ENCODE data around the gene NXN.
"Not testable (repeated sequence)": the region's sequence is repeated elsewhere in the genome, so short reads cannot be mapped to it uniquely, and the experiment has no call there.

The NXN gene

DNA sequence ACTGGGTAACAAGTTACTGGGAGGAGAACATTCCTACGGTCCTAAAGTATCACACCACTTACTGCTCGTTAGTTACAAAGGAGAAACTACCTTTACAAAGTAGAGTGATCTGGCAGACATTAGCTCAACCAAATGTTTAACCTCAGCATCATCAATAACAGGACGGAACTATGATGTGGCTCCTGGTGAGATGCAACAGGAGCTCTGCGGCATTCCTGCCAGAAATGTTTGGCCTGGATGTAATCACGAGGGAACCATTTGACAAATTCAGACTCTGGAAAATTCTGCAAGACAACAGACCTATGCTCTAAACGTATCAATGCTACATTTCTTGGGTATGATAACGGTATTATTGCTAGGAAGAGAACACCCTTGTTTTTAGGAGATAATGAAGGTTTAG, 117.0 kb downstream of the NXN start:
- no peak for DNase-seq (ENCODE audit: low read depth)

DNA sequence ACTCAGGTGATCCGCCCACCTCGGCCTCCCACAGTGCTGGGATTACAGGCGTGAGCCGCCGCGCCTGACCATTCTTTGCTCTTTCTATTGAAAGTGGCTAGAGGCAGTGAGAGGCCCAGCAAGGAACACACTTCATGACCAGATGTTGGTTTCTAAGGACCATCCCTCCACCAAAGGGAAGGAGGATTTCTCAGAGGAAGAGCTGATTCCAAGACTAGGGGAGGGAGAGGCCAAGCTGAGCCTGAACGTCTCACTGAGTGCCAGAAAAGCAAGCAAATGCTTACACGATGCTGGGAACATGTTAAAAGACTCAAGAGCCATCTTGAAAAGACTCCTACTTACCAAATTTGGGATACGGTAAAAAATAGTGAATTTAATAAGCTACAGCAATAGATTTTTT, 118.2 kb downstream of the NXN start:
- DNase-seq (ENCODE audit: low read depth), result no peak

DNA sequence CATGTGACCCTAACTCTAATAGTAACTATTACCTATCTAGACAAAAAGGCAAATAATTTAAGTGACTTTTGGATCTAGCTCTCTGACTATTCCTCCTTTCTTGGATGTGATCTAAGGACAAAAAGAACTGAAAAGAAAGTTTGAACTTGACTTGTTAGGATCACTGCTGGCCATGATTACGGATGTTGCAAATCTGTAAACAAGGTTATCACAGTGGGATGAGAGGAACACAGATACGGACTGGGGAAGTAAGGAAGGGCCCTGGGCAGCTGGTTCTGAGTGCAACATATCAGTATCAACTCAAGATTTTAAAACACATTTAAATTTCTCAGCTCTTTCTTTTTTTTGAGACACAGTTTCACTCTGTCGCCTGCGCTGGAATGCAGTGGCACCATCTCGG, 118.8 kb downstream of the NXN start:
- DNase-seq (ENCODE audit: low read depth), result no peak

DNA sequence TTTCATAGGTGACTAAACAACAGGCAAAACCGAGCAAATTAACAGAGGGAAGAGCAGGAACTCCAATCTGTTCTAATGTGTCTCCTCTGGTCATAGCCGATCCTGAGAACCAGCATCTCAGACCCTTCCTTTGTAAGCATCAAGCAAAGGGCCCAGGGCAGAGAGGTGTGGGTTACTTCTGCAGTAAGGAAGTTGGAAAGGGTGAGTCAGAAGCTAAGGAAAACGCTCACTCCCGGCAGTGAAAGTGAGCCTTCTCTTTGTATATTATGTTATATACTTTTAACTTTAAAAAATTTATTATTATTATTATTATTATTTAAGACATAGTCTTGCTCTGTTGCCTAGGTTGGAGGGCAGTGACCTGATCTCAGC, 119.8 kb downstream of the NXN start:
- no peak for DNase-seq (ENCODE audit: low read depth)

DNA sequence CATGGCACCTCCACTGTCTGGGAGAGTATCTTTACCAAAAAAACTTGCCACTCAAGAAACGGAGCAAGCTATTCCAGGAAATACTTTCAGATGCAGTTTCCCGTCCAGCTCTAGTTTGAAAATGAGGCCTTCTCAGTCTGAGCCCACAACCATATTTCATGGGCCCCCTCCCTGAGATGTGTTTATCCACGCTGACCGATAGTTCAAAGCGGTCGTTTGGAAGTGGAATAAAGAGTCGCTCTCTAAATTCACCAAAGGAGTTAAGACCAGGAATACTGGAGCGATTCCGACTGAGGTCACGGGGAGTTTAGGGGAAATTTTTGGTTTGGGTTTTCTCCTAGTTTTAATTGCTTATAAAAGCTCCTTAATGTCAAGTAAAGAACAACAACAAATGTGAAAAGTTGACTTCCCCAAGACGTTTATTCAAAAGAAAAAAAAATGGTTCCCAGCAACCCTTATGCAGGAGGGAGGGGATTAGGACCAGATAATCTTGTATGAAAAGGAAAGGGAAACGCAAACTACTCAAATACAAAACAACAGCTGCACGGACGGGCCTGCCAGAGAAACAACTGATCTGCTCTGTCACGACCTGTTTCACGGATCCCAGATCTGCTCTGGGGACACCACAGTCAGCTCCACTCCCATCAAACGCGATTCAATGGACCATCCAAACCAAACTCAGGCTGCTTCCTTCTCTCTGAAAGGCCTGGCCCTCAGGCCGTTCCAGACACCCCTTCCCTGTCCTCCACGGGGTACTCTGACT, 120.3 kb downstream of the NXN start:
- DNase-seq (ENCODE audit: low read depth), result no peak

DNA sequence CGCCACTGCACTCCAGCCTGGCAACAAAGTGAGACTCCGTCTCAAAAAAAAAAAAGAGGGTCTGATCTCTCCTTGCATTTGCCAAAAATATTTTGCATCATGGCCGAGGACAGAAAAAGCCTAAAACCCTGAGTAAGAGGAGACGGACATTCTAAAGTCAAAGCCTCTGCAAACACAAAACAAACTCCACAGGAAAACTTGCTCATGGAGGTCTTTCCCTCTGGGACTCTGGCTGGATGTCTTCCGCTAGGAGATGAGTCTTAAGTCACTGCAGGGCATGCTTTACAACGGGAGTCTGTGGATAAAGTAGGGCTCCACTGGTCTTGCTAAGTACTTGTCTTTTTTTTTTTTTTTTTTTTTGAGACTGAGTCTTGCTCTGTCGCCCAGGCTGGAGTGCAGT, 123.4 kb downstream of the NXN start:
- no peak for DNase-seq (ENCODE audit: low read depth)

DNA sequence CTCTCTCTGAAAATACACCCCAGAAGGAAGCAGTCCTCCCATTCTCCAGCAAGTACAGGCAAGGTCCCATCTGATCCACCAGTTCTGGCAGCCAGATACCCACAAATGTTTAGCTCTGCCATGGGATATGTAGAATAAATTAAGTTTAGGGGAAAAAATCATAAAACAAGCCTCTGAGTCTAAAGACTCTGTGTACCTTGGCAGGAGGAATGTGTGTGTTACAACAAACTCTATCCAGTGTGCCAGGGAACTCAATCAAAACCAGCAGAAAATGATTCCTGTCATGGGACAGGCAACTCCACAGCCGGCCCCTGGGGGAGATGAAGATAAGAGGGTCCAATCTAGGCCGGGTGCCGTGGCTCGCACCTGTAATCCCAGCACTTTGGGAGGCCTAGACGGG, 124.0 kb downstream of the NXN start:
- no peak for DNase-seq (ENCODE audit: low read depth)

DNA sequence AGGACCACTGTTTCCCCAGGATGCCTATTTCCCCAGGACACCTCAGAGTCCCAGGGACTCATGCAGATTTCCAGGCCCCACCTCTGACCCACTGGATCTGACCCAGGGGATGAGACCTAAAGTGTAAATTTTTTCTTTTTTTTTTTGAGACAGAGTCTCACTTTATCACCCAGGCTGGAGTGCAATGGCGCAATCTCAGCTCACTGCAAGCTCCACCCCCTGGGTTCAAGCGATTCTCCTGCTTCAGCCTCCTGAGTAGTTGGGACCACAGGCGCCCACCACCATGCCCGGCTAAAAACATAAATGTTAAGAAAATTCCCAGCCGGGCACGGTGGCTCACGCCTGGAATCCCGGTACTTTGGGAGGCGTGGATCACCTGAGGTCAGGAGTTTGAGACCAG, 126.7 kb downstream of the NXN start:
- DNase-seq (ENCODE audit: low read depth), result not testable (repeated sequence)

DNA sequence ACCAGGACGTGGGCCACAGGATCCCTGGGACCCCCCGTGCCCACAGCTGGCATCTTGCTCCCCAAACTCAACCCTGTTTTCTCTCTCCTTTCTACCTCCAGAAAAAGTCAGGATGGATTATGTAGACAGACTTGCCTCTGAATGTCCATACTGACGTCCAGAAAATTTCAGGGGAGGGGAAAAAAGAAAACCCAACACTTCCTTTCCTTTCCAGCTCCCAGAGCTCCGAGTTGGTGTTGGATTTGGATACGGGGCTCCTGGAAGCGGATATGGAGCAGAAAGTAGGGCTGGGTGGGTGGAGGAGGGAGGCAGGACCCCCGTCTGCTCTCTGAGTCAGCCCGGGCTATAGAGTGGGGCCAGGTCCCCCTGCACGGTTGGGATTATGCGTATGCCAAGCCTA, 127.2 kb downstream of the NXN start:
- no peak for DNase-seq (ENCODE audit: low read depth)

DNA sequence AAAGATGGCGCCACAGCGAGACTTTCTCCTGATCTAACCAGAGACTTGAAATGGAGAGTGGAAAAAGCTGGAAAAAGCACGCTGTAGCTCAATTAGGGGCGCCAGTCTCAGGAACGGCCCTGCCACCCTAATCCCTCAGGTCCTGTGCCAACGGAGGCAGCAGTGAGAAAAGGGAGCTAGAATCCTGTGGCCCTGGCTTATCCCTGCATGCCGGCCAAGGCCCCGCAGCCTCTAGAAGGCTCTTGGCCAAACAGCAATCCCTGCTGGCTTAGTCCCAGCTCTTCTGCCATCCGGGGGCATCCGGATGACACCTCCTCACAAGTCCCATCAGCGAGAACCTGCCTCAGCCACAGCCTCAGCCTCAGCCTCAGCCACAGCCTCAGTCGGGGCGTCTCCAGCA, 127.7 kb downstream of the NXN start:
- no peak for DNase-seq (ENCODE audit: low read depth)

DNA sequence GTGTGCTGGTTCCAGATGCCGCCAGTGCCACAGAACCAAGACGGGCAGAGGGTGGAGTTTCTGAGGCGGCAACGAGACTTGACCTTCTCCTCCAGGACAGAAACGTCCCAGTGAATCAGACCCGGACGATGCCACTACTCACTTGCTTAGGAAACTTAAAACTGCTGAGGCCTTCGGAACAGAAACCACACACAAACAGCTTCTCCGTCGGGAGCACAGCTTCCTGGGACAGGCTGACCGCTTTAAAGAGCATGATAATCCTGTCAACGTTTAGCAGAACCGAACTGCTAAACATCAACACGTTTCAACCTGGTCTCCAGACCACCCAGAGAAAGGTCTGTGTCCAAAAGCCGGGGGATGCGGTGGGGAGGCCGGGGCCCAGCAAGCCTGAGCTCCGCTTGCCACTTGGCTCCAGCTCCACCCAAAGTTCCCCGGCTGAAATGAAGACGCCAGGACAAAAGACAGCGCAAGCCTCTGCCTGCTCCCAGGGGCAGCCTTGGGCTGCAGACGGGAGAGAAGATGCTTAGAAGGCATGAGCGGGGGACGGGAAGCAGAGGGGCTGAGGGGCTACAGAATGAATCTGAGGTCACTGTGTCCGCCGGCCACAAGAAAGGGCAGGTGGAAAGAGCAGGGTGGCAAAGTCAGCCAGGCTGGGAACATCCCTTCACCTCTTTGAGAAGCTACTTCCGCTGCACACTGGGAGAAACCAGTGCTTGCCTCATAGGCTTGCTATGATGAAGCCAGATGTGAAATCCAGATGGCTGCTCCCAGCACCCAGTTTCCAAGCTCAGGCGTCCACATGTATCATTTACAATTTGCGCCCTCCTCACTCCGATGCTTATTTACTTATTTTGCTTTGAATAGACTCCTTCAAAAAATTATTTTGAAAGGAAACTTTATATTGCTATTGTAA, 128.5 kb downstream of the NXN start:
- DNase-seq (ENCODE audit: low read depth), result no peak

DNA sequence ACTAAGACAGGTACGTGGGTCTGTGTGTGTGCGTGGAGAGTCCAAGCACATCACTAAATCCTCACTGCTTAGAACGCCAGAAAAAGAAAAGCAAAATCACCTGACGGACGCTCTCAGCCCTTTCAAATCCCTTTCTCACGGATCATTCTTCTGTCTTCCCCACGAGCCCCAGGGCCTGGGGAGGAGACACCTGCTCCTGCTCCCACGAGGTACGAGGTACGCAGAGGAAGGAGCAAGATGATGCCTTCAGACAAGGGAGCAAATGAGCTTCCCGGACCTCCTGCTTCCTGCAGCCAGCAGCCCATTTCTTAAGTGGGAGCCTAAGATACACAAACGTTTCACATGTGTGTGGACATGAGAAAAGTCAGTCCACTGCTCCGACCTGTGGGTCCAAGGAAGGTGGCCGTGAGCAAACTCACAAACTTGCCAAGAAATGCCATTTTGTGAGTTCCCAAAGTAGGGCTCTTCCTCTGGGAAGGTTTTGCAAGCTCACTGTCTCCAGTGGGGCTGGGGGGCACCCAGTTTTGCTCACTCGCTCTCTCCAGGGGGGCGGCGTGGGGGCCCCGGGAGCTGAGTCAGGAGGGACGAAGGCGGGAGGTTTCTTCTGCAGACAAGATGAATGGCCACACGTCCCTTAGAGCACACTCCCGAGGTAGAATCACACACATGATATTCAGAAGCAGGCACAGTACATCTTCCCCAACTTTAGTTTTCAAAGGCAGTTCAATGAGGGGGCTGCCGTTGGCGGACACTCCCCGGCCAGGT, 129.3 kb downstream of the NXN start:
- no peak for DNase-seq (ENCODE audit: low read depth)

DNA sequence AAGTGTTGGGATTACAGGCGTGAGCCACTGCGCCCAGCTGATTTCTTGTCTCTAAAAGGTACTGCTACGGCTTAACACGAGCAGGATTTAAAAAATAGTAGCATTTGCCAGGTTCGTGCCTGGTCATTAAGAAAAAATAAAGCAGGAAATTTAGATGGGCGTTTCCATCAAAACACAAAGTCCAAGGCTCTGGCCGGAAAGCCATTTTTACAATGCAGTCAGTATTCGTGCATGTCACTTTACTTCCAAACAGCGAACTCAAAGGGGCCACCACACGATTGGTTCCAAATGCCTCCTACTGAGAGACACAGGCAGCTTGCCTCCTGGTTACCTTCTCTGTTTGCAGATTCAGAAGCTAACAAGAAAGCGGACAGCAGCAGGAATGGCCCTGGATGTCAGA, 131.2 kb downstream of the NXN start:
- DNase-seq (ENCODE audit: low read depth), result no peak

DNA sequence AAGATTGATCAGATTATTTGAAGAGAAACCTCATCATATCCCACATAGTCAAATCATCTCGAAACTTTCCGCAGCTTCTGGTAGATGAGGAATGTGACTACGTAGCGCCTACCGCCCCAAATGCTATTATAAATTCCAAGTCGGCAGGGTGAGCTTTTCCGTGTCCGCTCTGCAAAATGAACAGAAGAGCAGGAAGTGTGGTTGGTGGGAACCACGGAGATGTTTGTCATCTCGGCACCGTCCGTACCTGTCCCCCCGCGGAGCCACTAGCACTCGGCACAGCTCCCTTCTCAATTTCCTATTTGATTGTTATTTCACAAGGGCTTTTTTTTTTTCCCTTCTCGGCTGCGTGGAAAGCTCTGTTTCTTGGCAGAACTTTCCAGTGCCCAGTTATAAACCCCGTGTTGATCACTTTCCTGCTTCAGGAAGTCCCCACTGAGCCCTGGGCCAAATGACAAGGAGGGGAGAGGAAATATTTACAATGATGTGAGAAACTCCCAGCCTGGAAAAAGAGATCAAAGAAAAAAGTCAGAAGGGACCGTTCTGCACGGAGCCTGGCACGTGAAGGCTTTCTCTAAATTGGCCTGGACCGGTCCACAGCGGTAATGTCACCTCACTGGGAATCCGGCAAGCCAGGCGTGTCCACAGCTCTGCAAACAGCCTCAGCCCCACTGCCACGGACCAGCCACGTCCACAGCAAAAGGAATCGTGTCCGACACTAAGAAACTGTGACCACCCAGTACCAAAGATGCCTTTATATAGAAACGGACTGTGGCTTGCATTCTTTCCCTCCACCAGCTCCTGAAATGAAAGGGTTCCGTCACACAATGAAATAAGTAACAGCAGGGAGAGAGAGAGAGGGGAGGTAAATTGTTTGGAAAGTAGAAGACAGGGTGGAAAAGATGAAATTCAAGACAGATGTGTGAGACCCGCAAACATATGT, 132.4 kb downstream of the NXN start:
- no peak for DNase-seq (ENCODE audit: low read depth)

DNA sequence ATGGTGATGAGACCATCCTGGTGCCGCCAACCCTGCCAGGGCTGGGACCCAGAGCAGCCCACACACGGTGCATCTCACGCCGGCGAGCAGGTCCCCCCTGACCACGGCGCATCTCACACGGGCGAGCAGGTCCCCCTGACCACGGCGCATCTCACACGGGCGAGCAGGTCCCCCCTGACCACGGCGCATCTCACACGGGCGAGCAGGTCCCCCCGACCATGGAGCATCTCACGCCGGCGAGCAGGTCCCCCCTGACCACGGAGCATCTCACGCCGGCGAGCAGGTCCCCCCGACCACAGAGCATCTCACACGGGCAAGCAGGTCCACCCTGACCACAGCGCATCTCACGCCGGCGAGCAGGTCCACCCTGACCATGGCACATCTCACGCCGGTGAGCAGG, 138.3 kb downstream of the NXN start:
- no peak for DNase-seq (ENCODE audit: low read depth)

DNA sequence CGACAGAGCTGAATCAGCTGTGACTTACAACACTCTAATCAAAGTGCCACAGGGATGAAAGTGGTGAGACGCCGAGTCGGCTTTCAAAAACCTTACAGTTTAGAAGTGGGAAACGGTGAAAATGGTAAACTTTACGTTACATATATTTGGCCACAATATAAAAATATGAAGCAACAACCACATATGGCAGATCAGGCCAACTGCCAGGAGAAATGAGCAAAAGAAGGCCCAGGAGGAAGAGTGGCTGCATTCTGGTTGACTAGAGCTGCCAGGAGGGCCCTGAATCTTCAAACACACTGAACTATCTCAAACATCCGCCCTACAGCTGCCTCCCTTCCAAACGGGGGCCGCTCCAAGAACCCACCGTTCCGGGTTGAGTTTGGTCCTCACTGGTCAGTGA, 141.1 kb downstream of the NXN start:
- no peak for DNase-seq (ENCODE audit: low read depth)

DNA sequence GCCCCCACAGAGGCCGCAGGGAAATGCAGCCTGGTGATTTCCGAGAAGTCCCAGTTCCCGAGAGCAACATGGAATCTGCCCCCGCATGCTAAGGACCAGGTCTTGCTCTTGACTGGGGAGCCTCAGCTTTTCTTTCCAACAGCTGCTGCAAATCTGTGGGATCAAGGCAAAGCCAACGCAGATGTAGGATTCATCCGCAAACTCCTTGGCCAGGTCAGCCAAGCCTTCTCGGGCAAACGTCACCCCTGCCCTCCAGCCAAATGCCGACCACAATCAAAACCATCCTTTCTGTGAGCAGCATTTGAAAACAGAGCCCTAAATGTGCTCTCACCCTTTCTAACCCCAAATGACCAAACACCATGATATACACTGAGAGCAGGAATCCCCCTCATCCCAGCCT, 143.4 kb downstream of the NXN start:
- DNase-seq (ENCODE audit: low read depth), result no peak

DNA sequence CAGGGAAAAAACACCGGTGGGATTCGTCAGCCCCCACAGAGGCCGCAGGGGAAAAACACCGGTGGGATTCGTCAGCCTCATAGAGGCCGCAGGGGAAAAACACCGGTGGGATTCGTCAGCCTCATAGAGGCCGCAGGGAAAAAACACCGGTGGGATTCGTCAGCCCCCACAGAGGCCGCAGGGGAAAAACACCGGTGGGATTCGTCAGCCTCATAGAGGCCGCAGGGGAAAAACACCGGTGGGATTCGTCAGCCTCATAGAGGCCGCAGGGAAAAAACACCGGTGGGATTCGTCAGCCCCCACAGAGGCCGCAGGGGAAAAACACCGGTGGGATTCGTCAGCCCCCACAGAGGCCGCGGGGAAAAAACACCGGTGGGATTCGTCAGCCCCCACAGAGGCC, 143.9 kb downstream of the NXN start:
- not testable (repeated sequence) for DNase-seq (ENCODE audit: low read depth)

DNA sequence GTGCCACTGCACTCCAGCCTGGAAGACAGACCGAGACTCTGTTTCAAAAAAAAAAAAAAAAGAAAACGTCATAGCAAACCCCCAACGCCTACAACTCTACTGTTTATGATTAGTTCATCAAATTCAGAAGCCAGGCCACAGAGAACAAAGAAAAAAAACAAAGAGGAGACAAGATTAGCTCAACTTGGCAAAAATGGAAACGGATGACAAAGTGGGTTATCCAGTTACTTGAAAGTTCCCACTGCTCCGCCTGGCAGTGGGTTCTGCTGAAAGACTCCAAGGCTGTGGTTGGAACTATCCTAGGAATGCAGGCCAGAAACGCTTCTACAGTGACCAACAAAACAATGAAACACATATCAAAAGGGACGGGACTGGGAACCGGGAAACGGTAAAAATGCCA, 144.3 kb downstream of the NXN start:
- no peak for DNase-seq (ENCODE audit: low read depth)

DNA sequence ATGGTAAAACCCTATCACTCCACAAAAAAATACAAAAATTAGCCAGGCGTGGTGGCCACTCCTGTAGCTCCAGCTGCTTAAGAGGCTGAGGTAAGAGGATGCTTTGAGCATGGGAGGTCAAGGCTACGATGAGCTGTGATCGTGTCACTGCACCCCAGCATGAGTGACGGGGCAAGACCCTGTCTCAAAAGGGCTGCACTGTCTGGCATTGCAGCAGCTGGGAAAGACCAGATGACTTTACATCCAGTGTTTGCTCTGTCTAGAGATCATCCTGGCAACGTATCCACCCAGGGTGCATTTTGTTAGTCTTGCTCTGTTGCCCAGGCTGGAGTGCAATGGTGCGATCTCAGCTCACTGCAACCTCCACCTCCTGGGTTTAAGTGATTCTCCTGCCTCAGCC, 145.4 kb downstream of the NXN start:
- no peak for DNase-seq (ENCODE audit: low read depth)

DNA sequence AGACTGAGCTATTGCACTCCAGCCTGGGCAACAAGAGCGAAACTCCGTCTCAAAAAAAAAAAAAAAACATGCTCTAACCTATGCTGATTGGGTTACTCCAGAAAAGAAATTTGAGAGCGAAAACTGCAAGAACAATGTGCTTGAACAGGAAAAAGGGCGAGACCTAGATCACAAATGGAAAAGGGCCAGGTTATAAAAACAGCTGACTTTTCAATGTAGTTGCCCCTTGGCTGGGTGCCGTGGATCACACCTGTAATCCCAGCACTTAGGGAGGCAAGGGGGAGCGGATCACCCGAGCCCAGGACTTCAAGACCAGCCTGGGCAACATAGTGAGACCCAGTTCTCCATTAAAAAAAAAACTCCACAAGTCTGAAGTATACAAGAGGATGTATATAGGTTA, 148.6 kb downstream of the NXN start:
- no peak for DNase-seq (ENCODE audit: low read depth)

DNA sequence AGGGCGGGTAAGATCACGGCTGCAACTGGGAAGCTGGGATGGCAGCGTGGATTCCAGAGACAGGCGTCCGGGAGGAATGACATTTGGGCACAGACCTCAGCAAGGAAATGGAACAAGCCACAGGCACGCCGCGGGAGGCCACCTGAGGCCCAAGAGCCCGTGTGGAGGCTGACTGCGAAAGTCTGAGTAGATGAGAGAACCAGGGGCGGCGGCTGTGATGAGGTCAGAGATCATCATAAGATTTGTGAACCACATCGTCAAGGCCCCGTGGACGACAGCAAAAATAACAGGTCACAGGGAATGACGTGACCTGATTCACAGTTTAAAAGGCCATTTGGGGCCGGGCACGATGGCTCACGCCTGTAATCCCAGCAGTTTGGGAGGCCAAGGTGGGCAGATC, 149.2 kb downstream of the NXN start:
- no peak for DNase-seq (ENCODE audit: low read depth)
